ENCODE results near the gene TTLL13. TPM values are rescaled to one million over a fixed set of nuclear protein-coding genes. Genes with fewer than 3 reads are reported as not detected.

TTLL13 gene
- total and polyA plus RNA-seq, 9 of the 15 experiments (the other 6 are each of a cell fraction or from before 2014, with no cell fraction given) = 0.05 to 0.24 (median 0.11) TPM; not detected in 1

- TF ChIP-seq ZBTB9 (CRISPR knock-in tag; IDR thresholded peaks at IDR 0.05) = peak; percentile 85
- TF ChIP-seq POLR2G (IDR thresholded peaks at IDR 0.05; ENCODE audit: low read depth, low read length) = peak; percentile 84
- TF ChIP-seq ZNF764 (CRISPR knock-in tag; IDR thresholded peaks at IDR 0.05; ENCODE audit: low read depth) = no peak
- no peak for TF ChIP-seq DDX20 (tag; IDR thresholded peaks at IDR 0.05; ENCODE audit: low read depth)
- no peak for TF ChIP-seq HMG20A (CRISPR knock-in tag; conservative IDR thresholded peaks at IDR 0.05)
- no peak for TF ChIP-seq U2AF2 (optimal IDR thresholded peaks at IDR 0.05; ENCODE audit: low read depth, low read length)
- no peak for TF ChIP-seq CBFB (CRISPR knock-in tag; IDR thresholded peaks at IDR 0.05)
- TF ChIP-seq ZNF511 (CRISPR knock-in tag; IDR thresholded peaks at IDR 0.05) = no peak
- no peak for TF ChIP-seq EWSR1 (IDR thresholded peaks at IDR 0.05; ENCODE audit: borderline replicate concordance, low read depth, partially characterized antibody)
- TF ChIP-seq FOXJ2 (tag; IDR thresholded peaks at IDR 0.05) = no peak
- TF ChIP-seq NR2F6 (CRISPR knock-in tag; IDR thresholded peaks at IDR 0.05) = no peak
- TF ChIP-seq MBD2 (IDR thresholded peaks at IDR 0.05; ENCODE audit: borderline replicate concordance, low read depth) = no peak
- peak; percentile 41; the same call in 1 of the 2 replicates for TF ChIP-seq SPI1 (IDR thresholded peaks at IDR 0.05; ENCODE audit: borderline replicate concordance, low read depth, low read length)
- no peak for TF ChIP-seq TCFL5 (CRISPR knock-in tag; conservative IDR thresholded peaks at IDR 0.05)
- 0 out of 2 replicates have a peak, but pooled peaks have one; percentile 15 for TF ChIP-seq ZNF384 (IDR thresholded peaks at IDR 0.05; ENCODE audit: low read depth, low read length)
- TF ChIP-seq MED1 (CRISPR knock-in tag; IDR thresholded peaks at IDR 0.05; ENCODE audit: borderline replicate concordance) = no peak
- TF ChIP-seq ZNF592 (IDR thresholded peaks at IDR 0.05) = no peak
- TF ChIP-seq CEBPB (tag; IDR thresholded peaks at IDR 0.05) = no peak
- TF ChIP-seq ATF2 (CRISPR knock-in tag; IDR thresholded peaks at IDR 0.05) = no peak
- TF ChIP-seq PTBP1 (IDR thresholded peaks at IDR 0.05; ENCODE audit: low read depth, low read length) = no peak
- TF ChIP-seq HDAC8 (tag; IDR thresholded peaks at IDR 0.05) = no peak
Observed at GRCh38 chr15:90249203-90249863, at the start of gene TTLL13 (continued).

Data from K562 (cell line).